Coronary artery (tissue), 2 donors: ENCODE data around the gene PPP1R16B.
"Not testable (repeated sequence)": the region's sequence is repeated elsewhere in the genome, so short reads cannot be mapped to it uniquely, and the experiment has no call there.

ENCODE experiments used
- DNase-seq: peaks from one replicate; pipeline ENCODE4 v3.0.0-alpha.2; 2017; ENCODE audit warnings: low spot score
- H3K27ac ChIP-seq, 2 donors: fragments of 200-600 bp; sonication (generic); one replicate each; pipeline ENCODE4 v1.5.1; 2016 to 2019
- H3K4me3 ChIP-seq: fragments of 200-600 bp; sonication (generic); 2 replicates; pipeline ENCODE4 v1.5.1; 2016; ENCODE audit warnings: mild to moderate bottlenecking, moderate library complexity
- TF ChIP-seq, protein P1 (sequence below): fragments of 200-600 bp; sonication (generic); IDR thresholded peaks from one replicate; pipeline ENCODE4 v1.5.1; 2019; ENCODE audit warnings: antibody characterized with exemption

The PPP1R16B gene

DNA sequence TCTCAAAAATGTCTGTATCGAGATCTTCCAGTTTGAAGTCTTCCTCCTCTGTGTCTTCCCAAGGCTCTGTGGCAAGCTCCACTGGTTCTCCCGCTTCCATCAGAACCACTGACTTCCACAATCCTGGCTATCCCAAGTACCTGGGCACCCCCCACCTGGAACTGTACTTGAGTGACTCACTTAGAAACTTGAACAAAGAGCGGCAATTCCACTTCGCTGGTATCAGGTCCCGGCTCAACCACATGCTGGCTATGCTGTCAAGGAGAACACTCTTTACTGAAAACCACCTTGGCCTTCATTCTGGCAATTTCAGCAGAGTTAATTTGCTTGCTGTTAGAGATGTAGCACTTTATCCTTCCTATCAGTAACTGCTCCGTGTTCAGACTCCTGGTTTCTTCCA, 146.7 kb downstream of the PPP1R16B start:
- Histone ChIP-seq H3K27ac (no peak overlapping the region), H3K4me3 (no peak overlapping the region)
- TF ChIP-seq, protein P1, sequence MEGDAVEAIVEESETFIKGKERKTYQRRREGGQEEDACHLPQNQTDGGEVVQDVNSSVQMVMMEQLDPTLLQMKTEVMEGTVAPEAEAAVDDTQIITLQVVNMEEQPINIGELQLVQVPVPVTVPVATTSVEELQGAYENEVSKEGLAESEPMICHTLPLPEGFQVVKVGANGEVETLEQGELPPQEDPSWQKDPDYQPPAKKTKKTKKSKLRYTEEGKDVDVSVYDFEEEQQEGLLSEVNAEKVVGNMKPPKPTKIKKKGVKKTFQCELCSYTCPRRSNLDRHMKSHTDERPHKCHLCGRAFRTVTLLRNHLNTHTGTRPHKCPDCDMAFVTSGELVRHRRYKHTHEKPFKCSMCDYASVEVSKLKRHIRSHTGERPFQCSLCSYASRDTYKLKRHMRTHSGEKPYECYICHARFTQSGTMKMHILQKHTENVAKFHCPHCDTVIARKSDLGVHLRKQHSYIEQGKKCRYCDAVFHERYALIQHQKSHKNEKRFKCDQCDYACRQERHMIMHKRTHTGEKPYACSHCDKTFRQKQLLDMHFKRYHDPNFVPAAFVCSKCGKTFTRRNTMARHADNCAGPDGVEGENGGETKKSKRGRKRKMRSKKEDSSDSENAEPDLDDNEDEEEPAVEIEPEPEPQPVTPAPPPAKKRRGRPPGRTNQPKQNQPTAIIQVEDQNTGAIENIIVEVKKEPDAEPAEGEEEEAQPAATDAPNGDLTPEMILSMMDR = no peak
- DNase-seq = no peak

DNA sequence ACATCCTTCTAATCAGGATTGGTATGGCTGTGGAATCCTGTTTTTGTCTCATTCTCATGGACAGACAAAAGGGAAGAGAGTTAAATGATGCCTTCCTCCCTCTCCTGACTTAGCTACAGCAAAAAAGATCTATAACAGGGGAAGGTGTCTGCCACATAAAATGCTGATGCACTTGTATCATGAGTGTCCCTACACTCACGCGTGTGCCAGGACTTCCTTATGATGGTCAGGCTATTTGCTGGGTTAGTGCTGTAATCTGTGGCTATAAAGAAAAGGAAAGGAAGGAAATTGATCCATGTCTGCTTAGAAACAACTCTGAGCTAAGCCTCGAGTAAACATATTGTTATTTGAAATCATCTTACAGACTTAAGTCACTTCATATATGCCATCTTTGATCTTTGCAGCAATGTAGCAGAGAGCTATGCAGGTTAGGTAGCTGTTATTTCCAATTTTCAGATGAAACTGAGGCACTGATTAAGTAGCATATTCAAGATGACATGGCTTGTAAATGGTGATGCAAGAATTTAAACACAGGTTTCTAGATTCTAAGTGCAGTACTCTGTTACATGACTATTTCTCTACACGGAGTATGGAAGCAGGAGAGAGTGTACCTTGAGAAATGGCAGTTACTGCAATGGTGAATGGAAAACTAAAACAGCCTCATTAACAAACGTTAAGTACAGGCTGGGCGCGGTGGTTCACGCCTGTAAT, 148.3 kb downstream of the PPP1R16B start:
- TF ChIP-seq, protein P1 = no peak
- Histone ChIP-seq H3K27ac (no peak overlapping the region), H3K4me3 (no peak overlapping the region)
- DNase-seq = no peak

DNA sequence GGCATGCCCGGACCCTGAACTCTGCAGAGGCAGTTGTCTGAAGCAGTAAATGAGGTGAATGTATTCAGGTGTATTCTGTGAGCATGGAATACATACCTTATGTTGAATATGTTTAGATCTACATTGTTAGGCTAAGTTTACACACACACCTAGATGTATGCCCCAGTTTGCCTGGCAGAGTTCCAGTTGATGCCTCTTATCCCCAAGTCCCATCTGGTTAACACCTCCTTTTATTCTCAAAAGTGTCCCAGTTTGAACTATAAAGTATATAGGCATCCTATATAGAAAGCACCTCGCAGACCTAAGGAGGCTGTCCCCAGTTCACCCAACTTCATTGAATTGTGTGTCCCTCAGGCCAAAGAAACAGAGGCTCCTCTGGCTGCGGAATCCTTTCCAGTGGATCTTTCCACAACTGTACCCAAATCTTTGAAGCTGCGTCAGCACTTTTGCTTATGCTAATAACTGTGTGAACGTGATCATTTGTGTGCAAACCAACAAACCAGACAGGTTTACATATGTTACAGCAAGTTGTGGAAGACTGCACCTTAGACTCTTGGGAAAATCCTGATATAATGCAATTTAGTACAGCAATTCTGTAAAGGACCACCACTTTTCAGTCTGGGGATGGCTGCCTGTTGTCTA, 151.9 kb downstream of the PPP1R16B start:
- no peak for DNase-seq
- Histone ChIP-seq H3K27ac (no peak overlapping the region), H3K4me3 (no peak overlapping the region)
- TF ChIP-seq, protein P1 = no peak

DNA sequence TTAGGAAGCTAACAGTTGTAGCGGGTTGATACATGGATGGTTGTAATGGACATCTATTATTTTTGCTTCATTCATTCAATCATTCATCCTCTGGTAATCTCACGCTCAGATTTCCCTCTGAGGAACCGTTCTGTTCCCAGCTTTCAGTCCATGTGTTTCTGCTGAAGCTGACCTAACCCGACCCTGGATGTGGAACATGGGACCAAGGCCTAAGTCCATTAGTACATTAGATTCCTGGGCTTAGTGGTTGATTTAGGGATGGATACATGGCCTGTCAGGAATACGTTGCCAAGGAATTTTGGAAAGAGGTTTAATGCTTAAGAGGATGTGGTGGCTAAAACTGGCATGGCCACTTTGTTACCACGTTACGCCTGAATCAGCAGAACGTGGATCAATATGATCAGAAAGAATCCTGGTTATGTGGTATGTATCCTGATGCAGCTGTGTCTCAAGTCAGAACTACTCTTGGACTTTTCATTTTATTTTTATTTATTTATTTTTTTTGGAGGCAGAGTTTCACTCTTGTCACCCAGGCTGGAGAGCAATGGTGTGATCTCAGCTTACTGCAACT, 152.5 kb downstream of the PPP1R16B start:
- Histone ChIP-seq H3K4me3 (no peak overlapping the region), H3K27ac (no peak overlapping the region)
- no peak for DNase-seq
- TF ChIP-seq, protein P1 = no peak

DNA sequence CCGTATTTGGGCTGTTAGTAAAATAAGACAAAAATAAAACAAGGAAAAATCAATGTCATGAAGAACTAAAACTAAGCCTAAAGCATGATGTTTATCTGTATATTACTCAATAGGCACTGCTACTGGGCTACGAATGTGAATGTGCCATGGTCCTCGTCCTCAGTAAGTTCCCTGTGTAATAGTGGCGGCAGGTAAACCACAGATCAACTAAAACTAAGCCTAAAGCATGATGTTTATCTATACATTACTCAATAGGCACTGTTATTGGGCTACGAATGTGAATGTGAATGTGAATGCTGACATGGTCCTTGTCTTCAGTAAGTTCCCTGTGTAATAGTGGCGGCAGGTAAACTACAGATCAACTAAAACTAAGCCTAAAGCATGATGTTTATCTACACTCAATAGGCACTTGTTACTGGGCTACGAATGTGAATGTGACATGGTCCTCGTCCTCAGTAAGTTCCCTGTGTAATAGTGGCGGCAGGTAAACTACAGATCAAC, 154.7 kb downstream of the PPP1R16B start:
- not testable (repeated sequence) for H3K27ac ChIP-seq, H3K4me3 ChIP-seq, DNase-seq

DNA sequence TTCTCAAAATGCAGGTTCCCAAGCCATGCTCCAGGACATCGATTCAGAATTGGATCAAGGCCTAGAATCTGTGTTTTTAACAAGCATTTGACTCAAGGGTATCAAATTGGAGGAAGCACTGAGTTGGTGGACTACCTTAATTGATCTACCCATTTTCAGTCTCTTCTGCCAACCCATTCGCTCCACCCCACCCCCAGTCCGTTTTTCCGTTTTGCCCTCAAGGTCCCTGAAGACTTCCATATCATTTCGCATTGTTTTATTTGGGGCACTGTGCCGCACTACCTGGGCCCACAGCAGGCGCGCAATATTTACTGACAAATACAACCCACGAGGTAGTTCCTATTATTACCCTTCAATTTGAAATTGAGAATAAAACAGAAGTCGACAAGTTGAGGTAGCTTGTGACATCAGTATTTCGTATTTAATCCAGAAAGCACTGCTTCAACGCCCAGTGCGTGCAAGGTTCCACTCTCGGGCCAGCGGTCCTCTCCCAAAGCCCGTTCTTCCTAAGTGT, 156.1 kb downstream of the PPP1R16B start:
- no peak for DNase-seq
- peak overlapping the region; percentile 98 for H3K4me3 ChIP-seq
- TF ChIP-seq, protein P1 = no peak
- peak overlapping the region in 1 of 2 donors; percentile 96 for H3K27ac ChIP-seq

DNA sequence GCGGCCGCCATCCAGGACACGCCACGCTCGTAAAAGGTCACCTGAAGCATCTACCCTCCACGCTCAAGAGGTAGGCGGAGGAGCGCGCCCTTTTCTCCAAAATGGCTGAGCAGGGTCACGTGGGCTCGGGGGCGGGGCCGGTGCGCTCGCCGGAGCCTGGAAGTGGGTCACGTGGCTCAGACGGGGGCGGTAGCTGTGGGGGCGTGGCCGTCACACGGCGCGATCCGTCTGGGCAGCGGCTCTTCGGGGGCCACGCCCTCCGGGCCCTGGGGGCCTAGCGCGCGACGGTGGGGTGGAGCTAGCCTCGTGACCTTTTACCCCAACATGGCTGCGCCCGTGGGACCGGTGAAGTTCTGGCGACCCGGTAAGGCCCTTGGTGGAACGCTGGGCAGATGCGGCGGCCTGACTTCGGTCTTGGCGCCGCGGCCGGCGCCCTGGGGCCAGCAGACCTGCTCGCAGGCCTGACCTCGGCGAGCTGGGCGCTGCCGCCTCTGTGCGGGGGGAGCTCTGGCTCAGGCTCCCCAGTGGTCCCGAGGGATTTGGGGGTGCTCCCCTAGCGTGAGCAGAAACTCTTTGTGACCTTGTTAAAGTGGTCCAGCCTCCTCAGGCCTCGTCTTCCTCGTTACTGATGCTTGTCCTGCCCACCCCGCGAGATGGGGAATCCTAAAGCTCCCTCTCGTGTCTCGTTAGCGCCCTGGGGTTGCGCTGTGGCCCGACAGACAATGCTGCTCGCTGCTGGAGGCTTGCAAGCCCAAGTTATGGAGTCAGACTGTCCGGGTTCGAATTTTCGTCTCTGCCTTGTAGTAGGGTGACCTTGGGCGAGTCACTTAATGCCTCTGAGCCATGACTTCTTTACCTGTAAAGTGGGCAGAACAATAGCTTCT, 156.8 kb downstream of the PPP1R16B start, which contains the start of gene DHX35:
Gene DHX35 (plus strand): TSS at position 301 of the 884 bp plus-strand sequence. CDS start 24 bp downstream, at position 325.
- peak within 1 kb of the TSS; percentile 98 for H3K4me3 ChIP-seq
- peak within 1 kb of the TSS; percentile 85 to 96 for H3K27ac ChIP-seq
- peak; percentile 97 for DNase-seq
- TF ChIP-seq, protein P1 = no peak
